ENCODE results near the gene MPHOSPH8.
"Not testable (repeated sequence)": the region's sequence is repeated elsewhere in the genome, so short reads cannot be mapped to it uniquely, and the experiment has no call there.

The MPHOSPH8 gene

DNA sequence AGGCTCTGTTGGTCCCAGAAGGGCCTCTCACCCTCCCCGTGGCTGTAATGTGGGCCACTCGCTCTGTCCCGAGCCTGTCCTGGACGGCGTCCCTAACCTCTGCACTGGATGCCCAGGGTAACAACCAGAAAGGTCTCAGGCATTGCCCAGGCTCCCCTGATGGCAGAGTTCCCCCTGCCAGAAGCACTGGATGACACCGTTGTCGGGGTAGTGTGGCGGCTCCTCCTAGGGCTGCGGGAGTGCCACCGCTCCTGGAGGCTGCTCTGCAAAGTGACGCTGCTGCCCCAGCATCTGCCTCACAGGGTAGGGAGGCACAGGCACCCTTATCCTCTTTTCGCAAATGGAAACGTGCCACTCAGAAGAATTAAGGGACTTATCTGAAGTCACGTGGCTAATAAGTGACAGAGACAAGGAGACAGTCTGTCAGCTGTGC lies 32.0 kb downstream of the MPHOSPH8 start:
- Histone ChIP-seq H3K9me3 (ENCODE audit: control insufficient read depth, low read depth, low read length) (no peaks in the 10 kb centered on the region), H3K27me3 (ENCODE audit: control insufficient read depth, insufficient read depth, low read length) (no peaks in the 10 kb centered on the region), H3K27ac (ENCODE audit: low read length) (no peak overlapping the region), H3K36me3 (ENCODE audit: control insufficient read depth, low read depth, low read length) (peaks cover 34% of the 10 kb centered on the region), H3K9ac (ENCODE audit: low read length) (no peak overlapping the region), H3K4me1 (ENCODE audit: control insufficient read depth, low read depth, low read length) (no peaks in the 10 kb centered on the region), H3K4me3 (ENCODE audit: low read length) (no peak overlapping the region)

DNA sequence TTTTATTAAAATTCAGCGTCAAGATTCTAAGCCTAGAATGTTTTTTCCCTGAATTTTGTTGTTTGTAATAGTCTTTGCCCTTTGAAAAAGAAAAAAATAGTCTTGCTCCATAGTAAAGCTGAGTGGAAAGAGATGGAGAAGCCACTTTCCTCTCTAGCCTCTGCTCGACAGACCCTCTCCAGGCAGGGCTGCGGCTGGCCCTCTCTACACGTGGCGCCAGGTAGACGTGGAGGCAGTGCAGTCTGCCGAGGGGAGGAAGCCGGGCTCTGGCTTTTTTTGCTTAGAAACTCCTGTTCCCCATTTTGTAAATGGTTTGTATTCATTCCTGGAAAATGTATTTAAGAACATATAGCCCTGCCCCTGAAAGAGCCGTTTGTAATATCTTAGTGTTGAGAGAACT lies 35.3 kb downstream of the MPHOSPH8 start:
- no peak overlapping the region for H3K4me3 ChIP-seq (ENCODE audit: low read length)
- H3K27ac ChIP-seq (ENCODE audit: low read length), result no peak overlapping the region
- no peaks in the 10 kb centered on the region for H3K27me3 ChIP-seq (ENCODE audit: control insufficient read depth, insufficient read depth, low read length)
- no peaks in the 10 kb centered on the region for H3K4me1 ChIP-seq (ENCODE audit: control insufficient read depth, low read depth, low read length)
- peaks cover 58% of the 10 kb centered on the region for H3K36me3 ChIP-seq (ENCODE audit: control insufficient read depth, low read depth, low read length)
- no peaks in the 10 kb centered on the region for H3K9me3 ChIP-seq (ENCODE audit: control insufficient read depth, low read depth, low read length)
- H3K9ac ChIP-seq (ENCODE audit: low read length), result no peak overlapping the region

- Histone ChIP-seq H3K4me3 (ENCODE audit: low read length) (no peak overlapping the region), H3K27me3 (ENCODE audit: control insufficient read depth, insufficient read depth, low read length) (no peaks in the 10 kb centered on the region), H3K4me1 (ENCODE audit: control insufficient read depth, low read depth, low read length) (no peaks in the 10 kb centered on the region), H3K9me3 (ENCODE audit: control insufficient read depth, low read depth, low read length) (no peaks in the 10 kb centered on the region), H3K36me3 (ENCODE audit: control insufficient read depth, low read depth, low read length) (peaks cover 71% of the 10 kb centered on the region), H3K27ac (ENCODE audit: low read length) (no peak overlapping the region), H3K9ac (ENCODE audit: low read length) (no peak overlapping the region)
These were observed 36.7 kb downstream of the MPHOSPH8 start for GRCh38 chr13:19670147-19670546.

DNA sequence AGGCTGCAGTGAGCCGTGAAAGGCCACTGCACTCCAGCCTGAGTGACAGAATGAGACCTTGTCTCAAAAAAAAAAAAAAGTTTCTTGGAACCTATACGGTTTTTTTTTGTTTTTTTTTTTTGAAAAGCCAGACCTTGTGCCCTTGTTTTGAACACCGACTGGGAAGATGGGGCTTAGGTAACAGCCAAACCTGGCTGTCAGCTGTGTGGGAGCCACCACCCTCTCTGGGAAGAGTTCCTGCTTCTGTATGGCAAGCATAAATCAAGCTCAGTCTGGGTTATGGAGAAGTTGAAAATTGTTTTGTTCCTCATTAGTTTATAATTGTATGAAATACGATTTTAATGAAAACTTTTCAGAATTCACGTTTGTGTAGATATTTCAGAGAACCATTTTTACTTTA lies 39.5 kb downstream of the MPHOSPH8 start:
- Histone ChIP-seq H3K4me1 (ENCODE audit: control insufficient read depth, low read depth, low read length) (no peaks in the 10 kb centered on the region), H3K27ac (ENCODE audit: low read length) (no peak overlapping the region), H3K9ac (ENCODE audit: low read length) (no peak overlapping the region), H3K36me3 (ENCODE audit: control insufficient read depth, low read depth, low read length) (peaks cover 77% of the 10 kb centered on the region), H3K4me3 (ENCODE audit: low read length) (no peak overlapping the region), H3K27me3 (ENCODE audit: control insufficient read depth, insufficient read depth, low read length) (no peaks in the 10 kb centered on the region), H3K9me3 (ENCODE audit: control insufficient read depth, low read depth, low read length) (no peaks in the 10 kb centered on the region)

- Histone ChIP-seq H3K9ac (ENCODE audit: low read length) (no peak overlapping the region), H3K27ac (ENCODE audit: low read length) (no peak overlapping the region), H3K9me3 (ENCODE audit: control insufficient read depth, low read depth, low read length) (no peaks in the 10 kb centered on the region), H3K36me3 (ENCODE audit: control insufficient read depth, low read depth, low read length) (peaks cover 70% of the 10 kb centered on the region), H3K4me1 (ENCODE audit: control insufficient read depth, low read depth, low read length) (no peaks in the 10 kb centered on the region), H3K27me3 (ENCODE audit: control insufficient read depth, insufficient read depth, low read length) (no peaks in the 10 kb centered on the region), H3K4me3 (ENCODE audit: low read length) (no peak overlapping the region)
These were observed 40.3 kb downstream of the MPHOSPH8 start for GRCh38 chr13:19673473-19674430.

GRCh38 chr13:19674898-19675297 lies 41.4 kb downstream of the MPHOSPH8 start:
- H3K9me3 ChIP-seq (ENCODE audit: control insufficient read depth, low read depth, low read length), result no peaks in the 10 kb centered on the region
- H3K36me3 ChIP-seq (ENCODE audit: control insufficient read depth, low read depth, low read length), result peaks cover 60% of the 10 kb centered on the region
- H3K27ac ChIP-seq (ENCODE audit: low read length), result no peak overlapping the region

DNA sequence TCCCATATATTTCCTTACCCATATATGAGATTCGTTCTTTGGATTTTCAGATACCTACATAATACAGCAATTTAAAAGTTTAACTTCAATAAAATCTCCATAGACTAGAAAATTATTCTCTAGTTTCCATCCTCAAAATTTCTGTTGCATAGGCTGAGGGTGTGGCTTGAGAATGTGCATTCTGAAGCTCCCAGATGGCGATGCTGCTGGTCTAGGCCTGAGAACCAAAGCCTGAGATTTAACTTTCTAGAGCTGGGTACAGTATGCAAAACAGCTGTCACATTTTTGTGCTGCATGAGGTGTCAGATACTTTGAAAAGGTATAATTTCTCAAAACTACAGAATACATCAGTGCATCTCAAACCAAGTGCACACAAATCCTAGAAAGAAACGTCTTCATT lies 42.7 kb downstream of the MPHOSPH8 start:
- H3K9me3 ChIP-seq (ENCODE audit: control insufficient read depth, low read depth, low read length), result no peaks in the 10 kb centered on the region
- peaks cover 48% of the 10 kb centered on the region for H3K36me3 ChIP-seq (ENCODE audit: control insufficient read depth, low read depth, low read length)
- no peaks in the 10 kb centered on the region for H3K4me1 ChIP-seq (ENCODE audit: control insufficient read depth, low read depth, low read length)
- H3K4me3 ChIP-seq (ENCODE audit: low read length), result no peak overlapping the region
- H3K9ac ChIP-seq (ENCODE audit: low read length), result no peak overlapping the region
- H3K27ac ChIP-seq (ENCODE audit: low read length), result no peak overlapping the region
- no peaks in the 10 kb centered on the region for H3K27me3 ChIP-seq (ENCODE audit: control insufficient read depth, insufficient read depth, low read length)

More at GRCh38 chr13:19674898-19675297, 41.4 kb downstream of the MPHOSPH8 start:
- Histone ChIP-seq H3K9ac (ENCODE audit: low read length) (no peak overlapping the region), H3K4me1 (ENCODE audit: control insufficient read depth, low read depth, low read length) (no peaks in the 10 kb centered on the region), H3K4me3 (ENCODE audit: low read length) (no peak overlapping the region), H3K27me3 (ENCODE audit: control insufficient read depth, insufficient read depth, low read length) (no peaks in the 10 kb centered on the region)

DNA sequence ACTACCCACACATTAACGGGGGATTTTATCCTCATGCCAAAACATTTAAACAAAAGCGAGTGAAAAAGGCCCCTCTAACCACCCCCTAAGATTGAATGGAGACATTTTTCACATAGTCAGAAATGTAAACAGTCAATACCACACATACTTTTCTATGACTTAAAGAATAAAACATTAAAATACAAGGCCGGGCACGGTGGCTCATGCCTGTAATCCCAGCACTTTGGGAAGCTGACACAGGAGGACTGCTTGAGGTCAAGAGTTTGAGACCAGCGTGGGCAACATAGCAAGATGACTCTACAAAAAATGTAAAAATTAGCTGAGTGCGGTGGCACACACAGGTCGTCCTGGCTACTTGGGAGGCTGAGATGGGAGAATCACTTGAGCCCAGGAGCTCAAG lies 47.3 kb downstream of the MPHOSPH8 start:
- Histone ChIP-seq H3K27ac (ENCODE audit: low read length) (peak overlapping the region; percentile 3), H3K36me3 (ENCODE audit: control insufficient read depth, low read depth, low read length) (peaks cover 14% of the 10 kb centered on the region), H3K9me3 (ENCODE audit: control insufficient read depth, low read depth, low read length) (no peaks in the 10 kb centered on the region), H3K4me3 (ENCODE audit: low read length) (no peak overlapping the region), H3K27me3 (ENCODE audit: control insufficient read depth, insufficient read depth, low read length) (no peaks in the 10 kb centered on the region), H3K4me1 (ENCODE audit: control insufficient read depth, low read depth, low read length) (peaks cover 31% of the 10 kb centered on the region), H3K9ac (ENCODE audit: low read length) (no peak overlapping the region)

DNA sequence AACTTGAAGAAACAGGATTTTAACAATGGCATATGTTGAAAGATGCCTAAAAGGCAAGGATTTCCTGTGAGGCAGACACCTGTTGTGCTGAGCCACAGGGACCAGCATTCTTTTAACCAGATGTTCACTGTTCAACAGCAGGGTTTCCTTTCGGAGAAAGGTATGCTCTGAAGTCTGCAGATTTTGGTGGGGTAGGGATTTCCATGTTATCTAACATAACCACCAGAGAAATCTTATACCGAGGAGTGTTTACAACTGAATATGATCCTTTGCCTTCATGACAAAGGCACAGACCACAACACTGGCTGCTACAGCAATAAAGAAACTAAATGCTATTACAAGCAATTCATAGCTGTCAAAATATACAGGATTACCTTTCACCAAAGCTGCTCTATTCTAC lies 48.1 kb downstream of the MPHOSPH8 start:
- Histone ChIP-seq H3K27ac (ENCODE audit: low read length) (peak overlapping the region; percentile 2), H3K4me3 (ENCODE audit: low read length) (no peak overlapping the region)

GRCh38 chr13:19685034-19685433 lies 51.6 kb downstream of the MPHOSPH8 start:
- H3K4me1 ChIP-seq (ENCODE audit: control insufficient read depth, low read depth, low read length), result peaks cover 44% of the 10 kb centered on the region
- no peak overlapping the region for H3K27ac ChIP-seq (ENCODE audit: low read length)
- no peaks in the 10 kb centered on the region for H3K27me3 ChIP-seq (ENCODE audit: control insufficient read depth, insufficient read depth, low read length)
- no peak overlapping the region for H3K4me3 ChIP-seq (ENCODE audit: low read length)
- no peak overlapping the region for H3K9ac ChIP-seq (ENCODE audit: low read length)
- no peaks in the 10 kb centered on the region for H3K9me3 ChIP-seq (ENCODE audit: control insufficient read depth, low read depth, low read length)
- no peaks in the 10 kb centered on the region for H3K36me3 ChIP-seq (ENCODE audit: control insufficient read depth, low read depth, low read length)

More for the DNA sequence above, 48.1 kb downstream of the MPHOSPH8 start:
- Histone ChIP-seq H3K4me1 (ENCODE audit: control insufficient read depth, low read depth, low read length) (peaks cover 36% of the 10 kb centered on the region), H3K27me3 (ENCODE audit: control insufficient read depth, insufficient read depth, low read length) (no peaks in the 10 kb centered on the region), H3K36me3 (ENCODE audit: control insufficient read depth, low read depth, low read length) (peaks cover 7% of the 10 kb centered on the region), H3K9me3 (ENCODE audit: control insufficient read depth, low read depth, low read length) (no peaks in the 10 kb centered on the region), H3K9ac (ENCODE audit: low read length) (no peak overlapping the region)

DNA sequence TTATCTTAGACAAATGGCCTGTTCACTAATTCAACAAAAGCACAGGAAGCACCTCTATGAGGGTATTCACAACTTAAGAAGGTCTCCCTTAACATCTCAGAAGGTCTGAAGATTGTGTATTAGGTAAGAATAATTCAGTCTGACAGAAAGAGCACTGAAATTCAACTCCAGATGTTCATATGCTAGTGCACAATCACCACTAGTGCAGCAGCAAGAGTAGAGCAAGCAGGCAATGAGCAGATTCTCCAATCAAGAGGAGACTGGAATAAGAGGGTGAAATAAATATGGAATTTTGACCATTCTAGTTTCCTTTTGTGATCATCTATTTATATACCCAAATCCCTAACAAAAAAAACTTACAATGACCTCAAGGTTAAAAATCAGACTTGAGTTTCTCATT lies 52.0 kb downstream of the MPHOSPH8 start:
- no peaks in the 10 kb centered on the region for H3K9me3 ChIP-seq (ENCODE audit: control insufficient read depth, low read depth, low read length)
- H3K4me1 ChIP-seq (ENCODE audit: control insufficient read depth, low read depth, low read length), result peaks cover 46% of the 10 kb centered on the region
- H3K36me3 ChIP-seq (ENCODE audit: control insufficient read depth, low read depth, low read length), result no peaks in the 10 kb centered on the region
- H3K9ac ChIP-seq (ENCODE audit: low read length), result no peak overlapping the region
- no peaks in the 10 kb centered on the region for H3K27me3 ChIP-seq (ENCODE audit: control insufficient read depth, insufficient read depth, low read length)
- no peak overlapping the region for H3K4me3 ChIP-seq (ENCODE audit: low read length)
- H3K27ac ChIP-seq (ENCODE audit: low read length), result no peak overlapping the region

GRCh38 chr13:19691447-19691846 lies 58.0 kb downstream of the MPHOSPH8 start:
- not testable (repeated sequence) for H3K27me3 ChIP-seq (ENCODE audit: control insufficient read depth, insufficient read depth, low read length); H3K9ac ChIP-seq (ENCODE audit: low read length); H3K4me3 ChIP-seq (ENCODE audit: low read length); H3K36me3 ChIP-seq (ENCODE audit: control insufficient read depth, low read depth, low read length); H3K27ac ChIP-seq (ENCODE audit: low read length); H3K9me3 ChIP-seq (ENCODE audit: control insufficient read depth, low read depth, low read length)
- peaks cover 36% of the 10 kb centered on the region for H3K4me1 ChIP-seq (ENCODE audit: control insufficient read depth, low read depth, low read length)

All from iPS-18a (cell line).